Spleen (tissue), 13 donors: ENCODE results near the gene TUBGCP2. TPM values are rescaled to one million over a fixed set of nuclear protein-coding genes. Genes with fewer than 3 reads are reported as not detected.

Experiments
- DNase-seq: peaks from one replicate; pipeline ENCODE4 v3.0.0-alpha.2; 2020
- H3K27ac ChIP-seq, 8 donors: fragments of 200-600 bp; sonication (generic) in 7 of 8; 1 replicate in 4 of 8; 2 replicates in 4 of 8; pipeline versions ENCODE4 v1.5.0 to v1.8.0; 2016 to 2021; ENCODE audit warnings: inconsistent platforms in 4 of 8, mild to moderate bottlenecking in 4 of 8, moderate library complexity in 1 of 8
- H3K27me3 ChIP-seq, 7 donors: fragments of 200-600 bp; sonication (generic) in 6 of 7; replicated peaks in 1 of 7; 1 replicate in 4 of 7; 2 replicates in 3 of 7; pipeline versions ENCODE4 v1.5.0 to v1.8.0; 2016 to 2021; ENCODE audit warnings: inconsistent platforms in 3 of 7, mild to moderate bottlenecking in 1 of 7
- H3K36me3 ChIP-seq, 6 donors: fragments of 200-600 bp; sonication (generic) in 5 of 6; 1 replicate in 4 of 6; 2 replicates in 2 of 6; pipeline versions ENCODE4 v1.5.0 to v1.8.0; 2016 to 2021; ENCODE audit warnings: inconsistent platforms in 2 of 6
- H3K4me1 ChIP-seq, 6 donors: fragments of 200-600 bp; sonication (generic) in 5 of 6; 1 replicate in 3 of 6; 2 replicates in 3 of 6; pipeline versions ENCODE4 v1.5.0 to v1.8.0; 2016 to 2021; ENCODE audit warnings: inconsistent platforms in 3 of 6
- H3K4me3 ChIP-seq, 8 donors: fragments of 200-600 bp; sonication (generic) in 7 of 8; 1 replicate in 4 of 8; 2 replicates in 4 of 8; pipeline versions ENCODE4 v1.5.0 to v1.8.0; 2016 to 2021; ENCODE audit warnings: inconsistent platforms in 4 of 8, mild to moderate bottlenecking in 4 of 8, moderate library complexity in 2 of 8
- H3K9me3 ChIP-seq, 8 donors: fragments of 200-600 bp; sonication (generic) in 7 of 8; 1 replicate in 4 of 8; 2 replicates in 4 of 8; pipeline versions ENCODE4 v1.5.0 to v1.8.0; 2016 to 2021; ENCODE audit warnings: inconsistent platforms in 4 of 8
- CTCF ChIP-seq, 11 experiments: fragments of 200-600 bp in 7 of 11; fragments of 450-650 bp in 4 of 11; sonication (generic) in 4 of 11; IDR thresholded peaks in 8 of 11; conservative IDR thresholded peaks in 3 of 11; 1 replicate in 7 of 11; 2 replicates in 4 of 11; pipeline versions ENCODE4 v1.4.0 to v1.8.0; 2016 to 2021; ENCODE audit warnings: antibody characterized with exemption in 11 of 11, inconsistent platforms in 4 of 11, mild to moderate bottlenecking in 1 of 11
- POLR2A ChIP-seq, 3 donors: fragments of 450-650 bp; IDR thresholded peaks; one replicate each; pipeline ENCODE4 v1.5.1; 2017; ENCODE audit warnings: antibody characterized with exemption in 3 of 3, mild to moderate bottlenecking in 1 of 3
- POLR2AphosphoS5 ChIP-seq, 3 donors: sonication (generic); formaldehyde crosslinking; IDR thresholded peaks; one replicate each; pipeline ENCODE4 v1.5.1; 2017; ENCODE audit warnings: antibody characterized with exemption in 3 of 3
- WGBS, 5 donors: extraction: QIAGEN DNeasy Blood & Tissue Kit in 3 of 5; methylation state at CpG; one replicate each; pipeline versions ENCODE4 v1.1.5 to v1.1.7; 2013 to 2018; 5-methylcytosine and 5-hydroxymethylcytosine counted together
- intact Hi-C: fragments of 100-400 bp; cut with DNase I; formaldehyde crosslinking; loops from one replicate; pipeline ENCODE4 v1.15.0; 2023; ENCODE audit warnings: low total_unique reads
- long read RNA-seq, 2 donors: transcript quantifications; one replicate each; lab custom pipeline, GENCODE V29; 2026
- polyA plus RNA-seq, 3 donors: library from polyadenylated mRNA; stranded (reverse); fragments of 200-250 nt; gene quantifications; one replicate each; pipeline ENCODE4 v1.2.1, GENCODE V29; 2013
- total RNA-seq, 7 donors: library from RNA; depleted of rRNA in 3 of 7; stranded (reverse); fragments of >200 nt in 3 of 7; fragmentation: NEBNext Ultra II Directional in 4 of 7; extraction: Animal tissue kit (Norgen Biotek cat#: 25700) in 4 of 7; gene quantifications; one replicate each; pipeline versions ENCODE4 v1.1.0 to v1.2.1, GENCODE V29; 2016 to 2021
- donor health status: healthy with polysubstance abuse.
- donor health status: DM: no; HTN: no; CAD: no; lungs with moderate emphysema.
- donor health status: DM: no; HTN: no; CAD: no.
- donor health status: Bipolar disorder and iron deficiency.
- donor health status: healthy.
- donor health status: DM: no; HTN: no; CAD: no.
- donor health status: DM: yes; HTN: yes; CAD: no.

Gene TUBGCP2
- total RNA-seq (10 to 100 TPM; 40.2 to 61.2 (median 51.9) TPM), polyA plus RNA-seq (100 to 1,000 TPM in 2 of 3 donors, 10 to 100 TPM in 1; 85.2 to 201 (median 132) TPM)
- long read RNA-seq, donor 1, full-length matches to known transcripts, result 9 of 21 reads
- long read RNA-seq, donor 1, partial matches to known transcripts, result 12 of 21 reads
- long read RNA-seq, donor 1, other reads (novel, unspliced or antisense), result 0 of 21 reads
- long read RNA-seq, donor 2, full-length matches to known transcripts, result 13 of 28 reads
- long read RNA-seq, donor 2, partial matches to known transcripts, result 15 of 28 reads
- long read RNA-seq, donor 2, other reads (novel, unspliced or antisense), result 0 of 28 reads

DNA sequence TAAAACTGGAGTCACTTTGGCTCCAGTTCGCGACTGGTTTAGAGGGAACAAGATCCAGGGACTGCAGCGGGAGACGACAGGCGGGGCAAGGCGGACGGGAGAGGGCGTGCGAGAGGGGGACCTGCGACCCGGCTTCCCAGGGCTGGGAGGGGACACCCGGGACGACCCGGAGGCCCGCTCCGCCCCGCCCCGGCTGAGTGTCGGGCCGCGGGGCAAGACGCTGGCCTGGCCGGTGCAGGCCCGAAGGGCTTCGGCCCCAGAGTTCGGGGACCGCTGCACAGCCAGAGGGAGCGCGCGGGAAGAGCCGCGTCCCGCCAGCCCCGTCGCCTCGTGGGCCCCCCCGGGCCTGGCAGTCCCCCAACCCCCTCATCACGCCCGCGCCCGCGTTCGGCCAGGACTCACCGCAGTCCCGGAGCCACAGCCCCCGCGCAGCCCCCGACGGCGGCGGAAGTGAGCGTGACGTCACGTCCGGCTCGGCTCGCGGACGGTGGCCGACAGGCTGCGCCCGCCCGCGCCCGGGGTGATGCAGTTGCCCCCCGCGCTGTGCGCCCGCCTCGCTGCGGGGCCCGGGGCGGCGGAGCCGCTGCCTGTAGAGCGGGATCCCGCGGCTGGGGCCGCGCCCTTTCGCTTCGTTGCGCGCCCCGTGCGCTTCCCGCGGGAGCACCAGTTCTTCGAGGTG is at the start of gene TUBGCP2, which contains the start of gene ZNF511:
Gene TUBGCP2, minus strand, starts transcription at position 452 of the 679 bp plus-strand sequence. CDS start 5,931 bp downstream, outside the sequence.
Gene ZNF511, plus strand, starts transcription at position 494 of the 679 bp plus-strand sequence. Its CDS starts 30 bp downstream, at position 524.
- Histone ChIP-seq H3K36me3 (peaks cover 0 to 45% (median 32%) of the 10 kb centered on the region in 6 donors), H3K27me3 (no peaks in the 10 kb centered on the region), H3K4me3 (peak within 1 kb of the TSS; percentile 66 to 98 (median 92)), H3K4me1 (peaks cover 17 to 62% (median 49%) of the 10 kb centered on the region in 6 donors), H3K27ac (peak within 1 kb of the TSS; percentile 95 to 99 (median 98)), H3K9me3 (no peaks in the 10 kb centered on the region)
- TF ChIP-seq CTCF (IDR thresholded peaks at IDR 0.05 in 8 of 11, conservative IDR thresholded peaks at IDR 0.05 in 3 of 11) (no peak), POLR2AphosphoS5 (IDR thresholded peaks at IDR 0.05) (peak; percentile 91 to 94 (median 92)), POLR2A (IDR thresholded peaks at IDR 0.05) (peak in 2 of 3 donors; percentile 22 to 24)
- WGBS, 5 donors, result 0 to 1% (median 0%) methylated on average over 43 to 89 of the region's 89 CpGs
- peak; percentile 97 for DNase-seq
- intact Hi-C loops, result no loop called here

GRCh38 chr10:133357285-133358161 is 48.9 kb upstream of the TUBGCP2 start, which contains the start of gene FUOM:
Gene FUOM (minus strand): TSS chr10:133358019. CDS start chr10:133358007, 12 bp downstream.
- Histone ChIP-seq H3K4me3 (peak within 1 kb of the TSS; percentile 44 to 85 (median 56)), H3K9me3 (no peaks in the 10 kb centered on the region), H3K4me1 (peaks cover 8 to 46% (median 20%) of the 10 kb centered on the region in 6 donors), H3K36me3 (peaks cover 0 to 28% (median 6%) of the 10 kb centered on the region in 6 donors), H3K27me3 (no peaks in the 10 kb centered on the region), H3K27ac (peak within 1 kb of the TSS; percentile 62 to 89 (median 83))
- DNase-seq, result peak; percentile 94
- intact Hi-C loops, result no loop called here
- TF ChIP-seq CTCF (IDR thresholded peaks at IDR 0.05 in 8 of 11, conservative IDR thresholded peaks at IDR 0.05 in 3 of 11), result no peak
- peak; percentile 78 to 87 (median 79) for TF ChIP-seq POLR2AphosphoS5 (IDR thresholded peaks at IDR 0.05)
- 0 to 7% (median 1%) methylated on average over 9 to 83 of the region's 83 CpGs for WGBS, 5 donors

GRCh38 chr10:133356549-133357284 is 48.0 kb upstream of the TUBGCP2 start:
- Histone ChIP-seq H3K27me3 (no peaks in the 10 kb centered on the region), H3K4me1 (peaks cover 8 to 41% (median 20%) of the 10 kb centered on the region in 6 donors), H3K4me3 (peak overlapping the region; percentile 44 to 85 (median 56)), H3K36me3 (peaks cover 0 to 20% (median 0%) of the 10 kb centered on the region in 6 donors), H3K27ac (peak overlapping the region in 5 of 8 donors; percentile 62 to 89 (median 84)), H3K9me3 (no peaks in the 10 kb centered on the region)
- WGBS, 5 donors, result 50 to 57% (median 54%) methylated on average over 13 to 27 of the region's 27 CpGs
- TF ChIP-seq CTCF (IDR thresholded peaks at IDR 0.05 in 8 of 11, conservative IDR thresholded peaks at IDR 0.05 in 3 of 11), result no peak
- TF ChIP-seq POLR2AphosphoS5 (IDR thresholded peaks at IDR 0.05), result no peak
- TF ChIP-seq POLR2A (IDR thresholded peaks at IDR 0.05), result no peak
- intact Hi-C loops, result no loop called here
- no peak for DNase-seq
